Measurements from ENCODE around the gene MRRF.

GRCh38 chr9:122349201-122349600, 84.5 kb downstream of the MRRF start:
- TF ChIP-seq CTCF (IDR thresholded peaks at IDR 0.05) (no peak), POLR2A (IDR thresholded peaks at IDR 0.05) (no peak), POLR2AphosphoS5 (IDR thresholded peaks at IDR 0.05) (no peak)

All from prostate gland (tissue), 2 donors.